GM23338 (cell line): Measurements from ENCODE around the gene GTF2A1. TPM values are rescaled to one million over a fixed set of nuclear protein-coding genes. Genes with fewer than 3 reads are reported as not detected.

Experiments used
- ATAC-seq: fragments of 200-7000 bp; cut with Tn5 transposase; 3 replicates; pipeline ENCODE4 v1.9.1; 2020
- DNase-seq: peaks from one replicate; pipeline ENCODE4 v3.0.0-alpha.2; 2015; ENCODE audit warnings: low spot score
- H2AFZ ChIP-seq: fragments of 200-600 bp; sonication (generic); 2 replicates; pipeline ENCODE4 v1.8.0; 2016; ENCODE audit warnings: antibody characterized with exemption, mild to moderate bottlenecking, moderate library complexity
- H3F3A ChIP-seq: fragments of 200-600 bp; sonication (generic); replicated peaks from 2 replicates; pipeline ENCODE4 v1.8.0; 2017; ENCODE audit warnings: antibody characterized with exemption, mixed run types, low read depth
- H3K27ac ChIP-seq: fragments of 200-600 bp; sonication (generic); 2 replicates; pipeline ENCODE4 v1.6.1; 2016; ENCODE audit warnings: low read depth
- H3K27me3 ChIP-seq: fragments of 200-600 bp; sonication (generic); 2 replicates; pipeline ENCODE4 v1.8.0; 2016; ENCODE audit warnings: mild to moderate bottlenecking, mixed run types, moderate library complexity; ENCODE audit not compliant: insufficient read depth
- H3K36me3 ChIP-seq: fragments of 200-600 bp; sonication (generic); 2 replicates; pipeline ENCODE4 v1.8.0; 2016; ENCODE audit warnings: mild to moderate bottlenecking; ENCODE audit not compliant: insufficient read depth
- H3K4me1 ChIP-seq: fragments of 200-600 bp; sonication (generic); 2 replicates; pipeline ENCODE4 v1.8.0; 2016; ENCODE audit warnings: mild to moderate bottlenecking, moderate library complexity; ENCODE audit not compliant: insufficient read depth
- H3K4me2 ChIP-seq: fragments of 200-600 bp; sonication (generic); 2 replicates; pipeline ENCODE4 v1.7.1; 2017; ENCODE audit warnings: mixed run types
- H3K4me3 ChIP-seq: fragments of 200-600 bp; sonication (generic); 2 replicates; pipeline ENCODE4 v1.6.1; 2016; ENCODE audit warnings: mixed run types
- H3K79me2 ChIP-seq: fragments of 200-600 bp; sonication (generic); replicated peaks from 2 replicates; pipeline ENCODE4 v1.8.0; 2017; ENCODE audit warnings: mild to moderate bottlenecking; ENCODE audit not compliant: insufficient read depth
- H3K9me2 ChIP-seq: fragments of 200-600 bp; sonication (generic); 2 replicates; pipeline ENCODE4 v1.8.0; 2017; ENCODE audit not compliant: insufficient read depth
- H4K20me1 ChIP-seq: fragments of 200-600 bp; sonication (generic); replicated peaks from 2 replicates; pipeline ENCODE4 v1.8.0; 2017; ENCODE audit warnings: mild to moderate bottlenecking; ENCODE audit not compliant: insufficient read depth
- H3K27ac Mint-ChIP-seq: 2 replicates; pipeline ENCODE4 v1.8.0; 2020; ENCODE audit warnings: inconsistent platforms, mild to moderate bottlenecking, moderate library complexity, mixed read lengths
- H3K27me3 Mint-ChIP-seq: 3 replicates; pipeline ENCODE4 v1.8.0; 2022; ENCODE audit warnings: low read depth, mild to moderate bottlenecking, moderate library complexity, mixed read lengths, inconsistent platforms; ENCODE audit not compliant: insufficient read depth, poor library complexity
- H3K36me3 Mint-ChIP-seq: 3 replicates; pipeline ENCODE4 v1.8.0; 2021; ENCODE audit warnings: low read depth, mild to moderate bottlenecking, inconsistent platforms, moderate library complexity, mixed read lengths
- H3K4me1 Mint-ChIP-seq: 3 replicates; pipeline ENCODE4 v1.8.0; 2020; ENCODE audit warnings: mild to moderate bottlenecking, inconsistent platforms, mixed read lengths
- H3K4me3 Mint-ChIP-seq: 3 replicates; pipeline ENCODE4 v1.8.0; 2021; ENCODE audit warnings: moderate library complexity, mild to moderate bottlenecking, inconsistent platforms, mixed read lengths
- H3K9me3 Mint-ChIP-seq: 3 replicates; pipeline ENCODE4 v1.8.0; 2020; ENCODE audit warnings: moderate library complexity, mild to moderate bottlenecking, inconsistent platforms, mixed read lengths
- CREB1 ChIP-seq: fragments of 250-450 bp; sonication (Bioruptor Pico); IDR thresholded peaks from 2 replicates; pipeline ENCODE4 v1.5.0; 2020; ENCODE audit warnings: low read depth, mild to moderate bottlenecking, moderate library complexity
- EZH2 ChIP-seq: fragments of 200-600 bp; sonication (generic); IDR thresholded peaks from one replicate; pipeline ENCODE4 v1.8.0; 2017; ENCODE audit warnings: antibody characterized with exemption, mild to moderate bottlenecking, low read depth; ENCODE audit not compliant: unreplicated experiment
- EZH2phosphoT487 ChIP-seq: fragments of 200-600 bp; sonication (generic); IDR thresholded peaks from one replicate; pipeline ENCODE4 v1.8.1; 2018; ENCODE audit warnings: antibody characterized with exemption; ENCODE audit not compliant: unreplicated experiment
- JUNB ChIP-seq: IDR thresholded peaks from one replicate; pipeline ENCODE4 v1.6.1; 2016; ENCODE audit warnings: antibody characterized with exemption; ENCODE audit not compliant: unreplicated experiment
- POLR2AphosphoS5 ChIP-seq: IDR thresholded peaks from 2 replicates; pipeline ENCODE4 v1.6.1; 2016; ENCODE audit warnings: antibody characterized with exemption, low read depth
- STAT1 ChIP-seq: IDR thresholded peaks from one replicate; pipeline ENCODE4 v1.6.1; 2016; ENCODE audit warnings: antibody characterized with exemption; ENCODE audit not compliant: unreplicated experiment
- ZNF114 ChIP-seq: fragments of 250-450 bp; sonication (Bioruptor Pico); IDR thresholded peaks from 2 replicates; pipeline ENCODE4 v1.5.0; 2020; ENCODE audit warnings: mild to moderate bottlenecking, moderate library complexity
- polyA plus RNA-seq: library from polyadenylated mRNA; unstranded; fragments of >200 nt; fragmentation: Nextera tagmentation; extraction: Ambion mirVana; gene quantifications from 2 replicates; pipeline ENCODE4 v1.2.1, GENCODE V29; 2016
- total RNA-seq: library from RNA; depleted of rRNA; stranded (reverse); fragments of >200 nt; shearing (Covaris generic); gene quantifications from 2 replicates; pipeline ENCODE4 v1.2.3, GENCODE V29; 2014
- TF ChIP-seq, protein P1 (sequence below): IDR thresholded peaks from one replicate; pipeline ENCODE4 v1.6.1; 2018; ENCODE audit warnings: antibody characterized with exemption; ENCODE audit not compliant: unreplicated experiment
- TF ChIP-seq, protein P2 (sequence below), 2 experiments: fragments of 200-600 bp in 1 of 2; sonication (generic) in 1 of 2; conservative IDR thresholded peaks; 2 replicates each; pipeline versions ENCODE4 v1.5.1 to v1.6.1; 2016 to 2017; ENCODE audit warnings: antibody characterized with exemption in 2 of 2, low read depth in 2 of 2, mild to moderate bottlenecking in 2 of 2, moderate library complexity in 1 of 2
- TF ChIP-seq, protein P3 (sequence below): IDR thresholded peaks from 2 replicates; pipeline ENCODE4 v1.6.1; 2016; ENCODE audit warnings: antibody characterized with exemption

Gene GTF2A1
- total and polyA plus RNA-seq, 2 experiments from 2014 or later = 12.1 to 50.6 TPM

DNA sequence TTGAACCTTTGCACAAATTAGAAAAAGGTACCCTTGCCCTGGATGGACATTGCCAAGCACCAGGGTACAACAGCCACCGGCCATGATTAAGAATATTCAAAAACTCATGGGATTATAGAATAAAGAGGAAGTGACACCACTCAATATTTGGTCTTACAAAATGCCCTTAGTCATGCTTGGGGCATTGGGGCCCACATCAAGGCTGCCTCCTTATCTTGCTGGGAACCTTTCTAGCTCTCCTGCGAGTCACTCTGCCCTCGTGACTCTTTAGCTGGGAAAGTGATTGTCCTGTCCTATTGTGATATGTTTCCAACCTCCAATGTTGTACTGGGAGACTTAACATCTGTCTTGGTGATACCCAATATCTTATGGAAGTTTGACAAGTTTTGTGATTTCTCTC lies 57.8 kb downstream of the GTF2A1 start:
- no peaks in the 10 kb centered on the region for H3K79me2 ChIP-seq
- H3K27me3 ChIP-seq = no peaks in the 10 kb centered on the region
- H3K4me3 ChIP-seq = no peak overlapping the region
- Mint-ChIP-seq H3K27ac (no peak overlapping the region), H3K4me1 (peaks cover 2% of the 10 kb centered on the region; the same call in 2 of the 3 replicates), H3K4me3 (no peak overlapping the region), H3K9me3 (no peaks in the 10 kb centered on the region), H3K36me3 (no peaks in the 10 kb centered on the region), H3K27me3 (peaks cover 2% of the 10 kb centered on the region)
- TF ChIP-seq, protein P1, sequence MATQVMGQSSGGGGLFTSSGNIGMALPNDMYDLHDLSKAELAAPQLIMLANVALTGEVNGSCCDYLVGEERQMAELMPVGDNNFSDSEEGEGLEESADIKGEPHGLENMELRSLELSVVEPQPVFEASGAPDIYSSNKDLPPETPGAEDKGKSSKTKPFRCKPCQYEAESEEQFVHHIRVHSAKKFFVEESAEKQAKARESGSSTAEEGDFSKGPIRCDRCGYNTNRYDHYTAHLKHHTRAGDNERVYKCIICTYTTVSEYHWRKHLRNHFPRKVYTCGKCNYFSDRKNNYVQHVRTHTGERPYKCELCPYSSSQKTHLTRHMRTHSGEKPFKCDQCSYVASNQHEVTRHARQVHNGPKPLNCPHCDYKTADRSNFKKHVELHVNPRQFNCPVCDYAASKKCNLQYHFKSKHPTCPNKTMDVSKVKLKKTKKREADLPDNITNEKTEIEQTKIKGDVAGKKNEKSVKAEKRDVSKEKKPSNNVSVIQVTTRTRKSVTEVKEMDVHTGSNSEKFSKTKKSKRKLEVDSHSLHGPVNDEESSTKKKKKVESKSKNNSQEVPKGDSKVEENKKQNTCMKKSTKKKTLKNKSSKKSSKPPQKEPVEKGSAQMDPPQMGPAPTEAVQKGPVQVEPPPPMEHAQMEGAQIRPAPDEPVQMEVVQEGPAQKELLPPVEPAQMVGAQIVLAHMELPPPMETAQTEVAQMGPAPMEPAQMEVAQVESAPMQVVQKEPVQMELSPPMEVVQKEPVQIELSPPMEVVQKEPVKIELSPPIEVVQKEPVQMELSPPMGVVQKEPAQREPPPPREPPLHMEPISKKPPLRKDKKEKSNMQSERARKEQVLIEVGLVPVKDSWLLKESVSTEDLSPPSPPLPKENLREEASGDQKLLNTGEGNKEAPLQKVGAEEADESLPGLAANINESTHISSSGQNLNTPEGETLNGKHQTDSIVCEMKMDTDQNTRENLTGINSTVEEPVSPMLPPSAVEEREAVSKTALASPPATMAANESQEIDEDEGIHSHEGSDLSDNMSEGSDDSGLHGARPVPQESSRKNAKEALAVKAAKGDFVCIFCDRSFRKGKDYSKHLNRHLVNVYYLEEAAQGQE = no peak
- TF ChIP-seq, protein P2, sequence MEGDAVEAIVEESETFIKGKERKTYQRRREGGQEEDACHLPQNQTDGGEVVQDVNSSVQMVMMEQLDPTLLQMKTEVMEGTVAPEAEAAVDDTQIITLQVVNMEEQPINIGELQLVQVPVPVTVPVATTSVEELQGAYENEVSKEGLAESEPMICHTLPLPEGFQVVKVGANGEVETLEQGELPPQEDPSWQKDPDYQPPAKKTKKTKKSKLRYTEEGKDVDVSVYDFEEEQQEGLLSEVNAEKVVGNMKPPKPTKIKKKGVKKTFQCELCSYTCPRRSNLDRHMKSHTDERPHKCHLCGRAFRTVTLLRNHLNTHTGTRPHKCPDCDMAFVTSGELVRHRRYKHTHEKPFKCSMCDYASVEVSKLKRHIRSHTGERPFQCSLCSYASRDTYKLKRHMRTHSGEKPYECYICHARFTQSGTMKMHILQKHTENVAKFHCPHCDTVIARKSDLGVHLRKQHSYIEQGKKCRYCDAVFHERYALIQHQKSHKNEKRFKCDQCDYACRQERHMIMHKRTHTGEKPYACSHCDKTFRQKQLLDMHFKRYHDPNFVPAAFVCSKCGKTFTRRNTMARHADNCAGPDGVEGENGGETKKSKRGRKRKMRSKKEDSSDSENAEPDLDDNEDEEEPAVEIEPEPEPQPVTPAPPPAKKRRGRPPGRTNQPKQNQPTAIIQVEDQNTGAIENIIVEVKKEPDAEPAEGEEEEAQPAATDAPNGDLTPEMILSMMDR (conservative IDR thresholded peaks at IDR 0.05; ENCODE audit: low read depth in 2 of 2) = no peak
- TF ChIP-seq, protein P3, sequence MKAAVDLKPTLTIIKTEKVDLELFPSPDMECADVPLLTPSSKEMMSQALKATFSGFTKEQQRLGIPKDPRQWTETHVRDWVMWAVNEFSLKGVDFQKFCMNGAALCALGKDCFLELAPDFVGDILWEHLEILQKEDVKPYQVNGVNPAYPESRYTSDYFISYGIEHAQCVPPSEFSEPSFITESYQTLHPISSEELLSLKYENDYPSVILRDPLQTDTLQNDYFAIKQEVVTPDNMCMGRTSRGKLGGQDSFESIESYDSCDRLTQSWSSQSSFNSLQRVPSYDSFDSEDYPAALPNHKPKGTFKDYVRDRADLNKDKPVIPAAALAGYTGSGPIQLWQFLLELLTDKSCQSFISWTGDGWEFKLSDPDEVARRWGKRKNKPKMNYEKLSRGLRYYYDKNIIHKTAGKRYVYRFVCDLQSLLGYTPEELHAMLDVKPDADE = no peak
- TF ChIP-seq JUNB = no peak
- TF ChIP-seq POLR2AphosphoS5 = no peak
- no peak for TF ChIP-seq CREB1 (CRISPR knock-in tag)
- TF ChIP-seq STAT1 = no peak
- no peaks in the 10 kb centered on the region for H3K36me3 ChIP-seq
- no peaks in the 10 kb centered on the region for H3K9me2 ChIP-seq
- no peaks in the 10 kb centered on the region for H4K20me1 ChIP-seq
- no peaks in the 10 kb centered on the region for H3F3A ChIP-seq
- no peaks in the 10 kb centered on the region for H3K4me1 ChIP-seq
- ATAC-seq (no peak), DNase-seq (no peak)
- H2AFZ ChIP-seq = no peak overlapping the region
- H3K27ac ChIP-seq = no peak overlapping the region
- H3K4me2 ChIP-seq = no peak overlapping the region

DNA sequence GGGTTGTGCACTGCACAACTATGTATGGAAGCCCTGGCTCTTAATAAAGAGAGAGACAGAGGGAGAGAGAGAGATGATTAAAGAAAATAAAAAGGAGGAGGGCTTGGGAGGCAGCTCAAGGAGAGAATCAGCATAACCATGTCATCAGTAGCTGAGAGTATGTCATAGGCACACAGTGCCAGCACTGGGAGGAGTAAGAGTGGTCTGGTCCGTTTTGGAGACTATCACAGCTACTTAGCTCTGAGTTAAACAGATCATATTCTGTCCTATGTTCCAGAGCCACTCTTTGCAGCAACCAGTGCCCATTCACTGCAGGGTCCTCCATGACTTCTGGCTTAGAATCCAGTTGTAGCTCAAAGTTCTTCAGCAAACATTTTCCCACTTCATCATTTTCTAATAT lies 59.0 kb downstream of the GTF2A1 start:
- Histone ChIP-seq H3K36me3 (no peaks in the 10 kb centered on the region), H3K4me1 (no peaks in the 10 kb centered on the region), H3K9me2 (no peaks in the 10 kb centered on the region), H3K79me2 (no peaks in the 10 kb centered on the region), H4K20me1 (no peaks in the 10 kb centered on the region), H3F3A (no peaks in the 10 kb centered on the region), H3K4me3 (no peak overlapping the region), H3K27me3 (no peaks in the 10 kb centered on the region), H3K27ac (no peak overlapping the region), H3K4me2 (no peak overlapping the region), H2AFZ (no peak overlapping the region)
- no peaks in the 10 kb centered on the region for H3K36me3 Mint-ChIP-seq
- DNase-seq (no peak), ATAC-seq (no peak)
- no peak overlapping the region for H3K27ac Mint-ChIP-seq
- H3K4me1 Mint-ChIP-seq = peaks cover 2% of the 10 kb centered on the region; the same call in 2 of the 3 replicates
- peaks cover 2% of the 10 kb centered on the region for H3K27me3 Mint-ChIP-seq
- no peak overlapping the region for H3K4me3 Mint-ChIP-seq
- H3K9me3 Mint-ChIP-seq = no peaks in the 10 kb centered on the region
- TF ChIP-seq ZNF114 (CRISPR knock-in tag) (no peak), STAT1 (no peak), EZH2phosphoT487 (no peak), POLR2AphosphoS5 (no peak), EZH2 (no peak), JUNB (no peak), CREB1 (CRISPR knock-in tag) (no peak)
- TF ChIP-seq, protein P2 (conservative IDR thresholded peaks at IDR 0.05; ENCODE audit: low read depth in 2 of 2) = no peak
